Transverse colon (tissue), 4 donors: ENCODE results near the gene HEATR9. TPM values are rescaled to one million over a fixed set of nuclear protein-coding genes. Genes with fewer than 3 reads are reported as not detected.

ENCODE experiments used
- DNase-seq: peaks from one replicate; pipeline ENCODE4 v3.0.0-alpha.2; 2019
- H3K27ac ChIP-seq, 4 donors: fragments of 200-600 bp; sonication (generic); 2 replicates each; pipeline ENCODE4 v1.5.1; 2016 to 2018; ENCODE audit warnings: inconsistent platforms in 4 of 4
- H3K27me3 ChIP-seq: fragments of 200-600 bp; sonication (generic); 2 replicates; pipeline ENCODE4 v1.5.1; 2017; ENCODE audit warnings: inconsistent platforms
- H3K36me3 ChIP-seq, 4 donors: fragments of 200-600 bp; sonication (generic); 2 replicates each; pipeline ENCODE4 v1.5.1; 2017 to 2019; ENCODE audit warnings: inconsistent platforms in 4 of 4
- H3K4me1 ChIP-seq, 4 donors: fragments of 200-600 bp; sonication (generic); 2 replicates each; pipeline ENCODE4 v1.5.1; 2017 to 2020; ENCODE audit warnings: inconsistent platforms in 4 of 4
- H3K4me3 ChIP-seq, 4 donors: fragments of 200-600 bp; sonication (generic); 1 replicate in 1 of 4; 2 replicates in 3 of 4; pipeline versions ENCODE4 v1.5.1 to v1.6.1; 2017 to 2019; ENCODE audit warnings: inconsistent platforms in 4 of 4
- H3K9me3 ChIP-seq, 2 donors: fragments of 200-600 bp; sonication (generic); 2 replicates each; pipeline ENCODE4 v1.5.1; 2017 to 2019; ENCODE audit warnings: inconsistent platforms in 2 of 2
- EP300 ChIP-seq: sonication (generic); formaldehyde crosslinking; IDR thresholded peaks from one replicate; pipeline ENCODE4 v1.6.1; 2017; ENCODE audit warnings: antibody characterized with exemption, low read depth
- POLR2A ChIP-seq: fragments of 450-650 bp; IDR thresholded peaks from one replicate; pipeline ENCODE4 v1.6.1; 2016; ENCODE audit warnings: antibody characterized with exemption, mild to moderate bottlenecking, moderate library complexity
- POLR2AphosphoS5 ChIP-seq, 3 donors: sonication (generic); formaldehyde crosslinking; IDR thresholded peaks; one replicate each; pipeline ENCODE4 v1.6.1; 2016; ENCODE audit warnings: antibody characterized with exemption in 3 of 3
- WGBS, 2 donors: methylation state at CpG; one replicate each; pipeline ENCODE4 v1.1.5; 2018; ENCODE audit warnings: low coverage in 1 of 2; 5-methylcytosine and 5-hydroxymethylcytosine counted together
- in situ Hi-C, 4 donors: fragments of 200-750 bp; cut with MboI; loops; one replicate each; pipeline versions ENCODE4 v1.15.0 to v1.15.1; 2017; ENCODE audit warnings: low sequenced_read_pairs in 3 of 4, low pct_ligation_motif_present in 1 of 4, low pct_unique_long_range_greater_than_20kb in 1 of 4
- intact Hi-C: fragments of 100-400 bp; cut with DNase I; formaldehyde crosslinking; loops from one replicate; pipeline ENCODE4 v1.15.1; 2023; ENCODE audit warnings: low total_unique reads
- total RNA-seq, 4 donors: library from RNA; depleted of rRNA; stranded (reverse); fragments of >200 nt; gene quantifications; one replicate each; pipeline ENCODE4 v1.1.0, GENCODE V29; 2016
- TF ChIP-seq, protein P1 (sequence below), 5 experiments: fragments of 200-600 bp in 3 of 5; fragments of 450-650 bp in 2 of 5; sonication (generic) in 3 of 5; IDR thresholded peaks; 1 replicate in 2 of 5; 2 replicates in 3 of 5; pipeline ENCODE4 v1.5.1; 2016 to 2017; ENCODE audit warnings: antibody characterized with exemption in 5 of 5, inconsistent platforms in 3 of 5, mild to moderate bottlenecking in 2 of 5, moderate library complexity in 1 of 5

HEATR9 gene
- total RNA-seq, 4 donors from 2014 or later = not detected

DNA sequence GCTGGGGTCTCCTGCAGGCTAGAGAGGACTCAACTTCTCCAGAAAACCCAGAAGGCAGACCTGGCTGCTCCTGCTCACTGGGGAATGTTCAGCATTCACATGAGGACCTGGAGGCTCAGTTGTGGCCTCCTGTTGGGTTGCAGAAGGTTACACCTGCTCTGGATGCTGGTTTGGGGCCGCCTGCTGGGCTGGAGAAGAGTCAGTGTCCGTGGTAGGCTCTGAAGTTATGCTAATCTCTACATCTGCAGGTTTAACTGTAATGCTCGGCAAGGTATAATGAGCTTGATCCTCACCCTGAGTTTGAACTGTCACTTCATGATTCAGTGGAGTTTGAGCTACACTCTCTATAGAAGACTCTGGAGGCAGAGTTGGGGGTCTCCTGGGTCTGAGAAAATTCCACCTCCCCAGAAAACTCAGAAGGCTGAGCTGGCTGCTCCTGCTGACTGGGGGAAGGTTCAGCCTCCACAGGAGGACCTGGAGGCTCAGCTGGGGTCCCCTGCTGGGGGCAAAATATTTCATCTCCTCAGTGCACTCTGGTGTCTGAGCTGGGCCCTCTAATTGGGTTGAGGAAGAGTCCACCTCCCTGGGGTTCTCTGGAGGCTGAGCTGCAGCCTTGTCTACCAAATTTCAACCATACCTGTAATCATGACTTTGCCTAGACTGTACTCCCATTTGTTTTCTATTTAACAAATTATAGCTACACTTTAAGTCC, 38.4 kb upstream of the HEATR9 start:
- H3K4me1 ChIP-seq = no peaks in the 10 kb centered on the region
- TF ChIP-seq, protein P1, sequence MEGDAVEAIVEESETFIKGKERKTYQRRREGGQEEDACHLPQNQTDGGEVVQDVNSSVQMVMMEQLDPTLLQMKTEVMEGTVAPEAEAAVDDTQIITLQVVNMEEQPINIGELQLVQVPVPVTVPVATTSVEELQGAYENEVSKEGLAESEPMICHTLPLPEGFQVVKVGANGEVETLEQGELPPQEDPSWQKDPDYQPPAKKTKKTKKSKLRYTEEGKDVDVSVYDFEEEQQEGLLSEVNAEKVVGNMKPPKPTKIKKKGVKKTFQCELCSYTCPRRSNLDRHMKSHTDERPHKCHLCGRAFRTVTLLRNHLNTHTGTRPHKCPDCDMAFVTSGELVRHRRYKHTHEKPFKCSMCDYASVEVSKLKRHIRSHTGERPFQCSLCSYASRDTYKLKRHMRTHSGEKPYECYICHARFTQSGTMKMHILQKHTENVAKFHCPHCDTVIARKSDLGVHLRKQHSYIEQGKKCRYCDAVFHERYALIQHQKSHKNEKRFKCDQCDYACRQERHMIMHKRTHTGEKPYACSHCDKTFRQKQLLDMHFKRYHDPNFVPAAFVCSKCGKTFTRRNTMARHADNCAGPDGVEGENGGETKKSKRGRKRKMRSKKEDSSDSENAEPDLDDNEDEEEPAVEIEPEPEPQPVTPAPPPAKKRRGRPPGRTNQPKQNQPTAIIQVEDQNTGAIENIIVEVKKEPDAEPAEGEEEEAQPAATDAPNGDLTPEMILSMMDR (IDR thresholded peaks at IDR 0.05) = no peak
- TF ChIP-seq POLR2A = no peak
- no peak for TF ChIP-seq POLR2AphosphoS5 (IDR thresholded peaks at IDR 0.05)
- no peak for TF ChIP-seq EP300
- H3K4me3 ChIP-seq = no peak overlapping the region
- no peaks in the 10 kb centered on the region for H3K9me3 ChIP-seq
- no peak for DNase-seq
- WGBS, 2 donors = 63% methylated on average over 3 of the region's 3 CpGs; no CpG with 5 or more reads in 1 of the 2 donors
- H3K36me3 ChIP-seq = no peaks in the 10 kb centered on the region
- H3K27ac ChIP-seq = no peak overlapping the region
- no peaks in the 10 kb centered on the region for H3K27me3 ChIP-seq
- in situ Hi-C loops (no loop called here), intact Hi-C loops (no loop called here)

DNA sequence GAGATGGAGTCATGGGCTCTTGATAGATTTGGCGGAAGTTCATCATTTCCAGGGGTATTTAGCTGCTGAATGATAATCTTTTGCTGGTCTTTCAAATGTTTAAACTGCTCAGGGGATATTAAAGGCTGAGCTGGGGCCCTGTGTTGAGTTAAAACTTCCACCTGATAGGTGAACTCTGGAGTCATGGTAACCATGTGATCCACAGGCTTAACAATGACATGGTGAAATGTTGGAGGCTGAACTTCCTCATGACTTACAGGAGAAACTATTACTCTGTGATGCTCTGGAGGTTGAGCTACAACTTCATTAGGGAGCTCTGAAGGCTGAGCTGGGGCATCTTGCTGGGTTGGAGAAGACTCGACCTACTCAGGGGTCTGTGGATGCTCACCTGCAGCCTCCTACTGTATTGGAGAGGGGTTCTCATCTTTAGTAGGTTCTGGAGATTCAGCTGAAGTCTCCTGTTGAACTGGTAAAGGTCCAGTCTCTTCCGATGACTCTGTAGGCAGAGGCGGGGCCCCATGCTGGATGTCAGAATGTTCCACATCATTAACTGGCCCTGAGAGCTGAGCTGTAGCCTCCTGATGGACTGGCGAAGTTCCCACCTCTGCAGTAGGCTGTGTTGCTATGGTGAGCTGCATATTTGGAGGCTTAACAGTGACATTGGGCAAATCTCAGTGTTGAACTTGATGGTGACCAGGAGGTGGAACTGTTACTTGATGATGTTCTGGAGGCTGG, 37.7 kb upstream of the HEATR9 start:
- Histone ChIP-seq H3K27me3 (no peaks in the 10 kb centered on the region), H3K4me3 (no peak overlapping the region), H3K4me1 (no peaks in the 10 kb centered on the region), H3K36me3 (no peaks in the 10 kb centered on the region), H3K9me3 (no peaks in the 10 kb centered on the region), H3K27ac (no peak overlapping the region)
- 93 to 100% methylated on average over 1 to 5 of the region's 5 CpGs for WGBS, 2 donors
- no peak for DNase-seq
- no peak for TF ChIP-seq POLR2AphosphoS5 (IDR thresholded peaks at IDR 0.05)
- no peak for TF ChIP-seq POLR2A
- TF ChIP-seq, protein P1 (IDR thresholded peaks at IDR 0.05) = no peak
- no peak for TF ChIP-seq EP300
- in situ Hi-C loops = no loop called here
- intact Hi-C loops = no loop called here

DNA sequence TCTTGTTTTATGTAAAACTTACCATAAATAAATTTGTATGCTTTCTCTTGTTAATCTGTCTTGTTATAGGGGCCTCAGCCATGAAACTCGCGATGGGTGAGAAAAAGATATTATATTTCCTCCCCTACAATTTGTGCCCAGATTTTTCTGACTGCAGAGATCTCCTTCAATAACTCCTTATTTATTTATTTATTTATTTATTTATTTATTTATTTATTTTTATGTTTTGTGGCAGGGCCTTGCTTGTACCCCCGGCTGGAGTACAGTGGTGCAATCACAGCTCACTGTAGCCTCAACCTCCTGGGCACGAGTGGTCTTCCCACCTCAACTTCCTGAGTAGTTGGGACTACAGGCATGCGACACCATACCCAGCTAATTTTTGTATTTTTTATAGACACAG, 34.8 kb upstream of the HEATR9 start:
- no peak for DNase-seq
- Histone ChIP-seq H3K27ac (no peak overlapping the region), H3K27me3 (no peaks in the 10 kb centered on the region), H3K36me3 (no peaks in the 10 kb centered on the region), H3K4me1 (no peaks in the 10 kb centered on the region), H3K4me3 (no peak overlapping the region), H3K9me3 (no peaks in the 10 kb centered on the region)
- TF ChIP-seq POLR2AphosphoS5 (IDR thresholded peaks at IDR 0.05) (no peak), EP300 (no peak), POLR2A (no peak)
- TF ChIP-seq, protein P1 (IDR thresholded peaks at IDR 0.05) = no peak
- WGBS, 2 donors = 82 to 89% methylated on average over 5 of the region's 5 CpGs
- in situ Hi-C loops = no loop called here
- intact Hi-C loops = no loop called here

DNA sequence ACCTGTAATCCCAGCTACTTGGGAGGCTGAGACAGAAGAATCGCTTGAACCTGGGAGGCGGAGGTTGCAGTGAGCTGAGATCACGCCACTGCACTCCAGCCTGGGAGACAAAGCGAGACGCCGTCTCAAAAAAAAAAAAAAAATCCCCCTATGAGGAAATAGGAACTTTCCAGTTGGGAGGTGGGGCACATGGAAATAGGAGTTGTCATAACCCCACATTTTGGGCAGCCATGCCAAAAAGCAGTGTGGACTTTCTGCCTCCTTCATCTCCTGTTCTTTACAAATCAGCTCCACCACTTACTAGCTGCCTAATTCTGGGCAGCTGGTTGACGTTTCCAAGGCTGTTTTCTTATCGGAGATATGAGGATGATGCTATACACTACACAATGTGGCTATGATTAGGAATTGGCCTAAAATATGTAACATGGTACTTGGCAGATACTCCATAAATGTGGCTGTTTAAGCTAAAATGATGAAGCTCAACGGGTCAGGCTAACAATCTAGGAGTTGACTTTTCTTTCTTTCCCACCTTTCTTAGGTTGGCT, 33.0 kb upstream of the HEATR9 start:
- H3K4me3 ChIP-seq = no peak overlapping the region
- in situ Hi-C loops (no loop called here), intact Hi-C loops (no loop called here)
- H3K27me3 ChIP-seq = no peaks in the 10 kb centered on the region
- H3K36me3 ChIP-seq = no peaks in the 10 kb centered on the region
- H3K9me3 ChIP-seq = no peaks in the 10 kb centered on the region
- no peaks in the 10 kb centered on the region for H3K4me1 ChIP-seq
- no peak for DNase-seq
- no peak overlapping the region for H3K27ac ChIP-seq
- TF ChIP-seq POLR2AphosphoS5 (IDR thresholded peaks at IDR 0.05) = no peak
- TF ChIP-seq, protein P1 (IDR thresholded peaks at IDR 0.05) = no peak
- WGBS, 2 donors = 87 to 100% methylated on average over 6 to 9 of the region's 9 CpGs
